WERI-Rb-1 (cell line): ENCODE data around the gene CPLANE1.

Experiments used
- DNase-seq: peaks from one replicate; pipeline ENCODE4 v3.0.0-alpha.2; 2020
- H3K27ac ChIP-seq: fragments of 250-450 bp; sonication (Bioruptor Pico); 2 replicates; pipeline ENCODE4 v1.5.1; 2020; ENCODE audit warnings: mild to moderate bottlenecking, moderate library complexity
- H3K27me3 ChIP-seq: fragments of 250-450 bp; sonication (Bioruptor Pico); 2 replicates; pipeline ENCODE4 v1.5.1; 2021; ENCODE audit warnings: mild to moderate bottlenecking, low read depth, moderate library complexity; ENCODE audit not compliant: insufficient read depth, severe bottlenecking
- H3K36me3 ChIP-seq: fragments of 250-450 bp; sonication (Bioruptor Pico); 2 replicates; pipeline ENCODE4 v1.5.1; 2020; ENCODE audit warnings: mild to moderate bottlenecking, moderate library complexity
- H3K4me3 ChIP-seq: 2 replicates; pipeline ENCODE4 v1.5.1; 2011; ENCODE audit warnings: low read depth, mild to moderate bottlenecking, control low read depth, low read length
- H3K9me3 ChIP-seq: fragments of 250-450 bp; sonication (Bioruptor Pico); 2 replicates; pipeline ENCODE4 v1.5.1; 2021; ENCODE audit warnings: mild to moderate bottlenecking, moderate library complexity; ENCODE audit not compliant: severe bottlenecking
- TF ChIP-seq, protein P1 (sequence below): IDR thresholded peaks from 2 replicates; pipeline ENCODE4 v1.5.1; 2011; ENCODE audit warnings: low read depth, mild to moderate bottlenecking, control low read depth, inconsistent platforms, low read length

The CPLANE1 gene

DNA sequence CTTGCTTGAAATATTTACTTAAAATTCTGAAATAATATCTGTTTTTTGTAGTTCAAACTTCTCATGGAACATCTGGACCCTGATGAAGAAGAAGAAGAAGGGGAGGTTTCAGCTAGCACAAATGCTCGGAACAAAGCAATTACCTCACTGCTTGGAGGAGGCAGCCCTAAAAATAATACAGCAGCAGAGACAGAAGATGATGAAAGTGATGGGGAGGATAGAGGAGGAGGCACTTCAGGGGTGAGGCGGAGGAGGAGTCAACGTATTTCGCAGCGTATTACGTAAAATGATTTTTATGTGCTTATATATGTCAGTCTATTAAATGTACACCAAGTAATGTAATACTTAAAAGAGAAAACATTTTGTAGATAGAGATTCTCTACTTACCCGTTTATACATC lies 185.4 kb downstream of the CPLANE1 start:
- no peak for DNase-seq
- Histone ChIP-seq H3K4me3 (no peak overlapping the region), H3K27me3 (no peaks in the 10 kb centered on the region), H3K27ac (no peak overlapping the region), H3K36me3 (peaks cover 57% of the 10 kb centered on the region), H3K9me3 (no peaks in the 10 kb centered on the region)
- TF ChIP-seq, protein P1, sequence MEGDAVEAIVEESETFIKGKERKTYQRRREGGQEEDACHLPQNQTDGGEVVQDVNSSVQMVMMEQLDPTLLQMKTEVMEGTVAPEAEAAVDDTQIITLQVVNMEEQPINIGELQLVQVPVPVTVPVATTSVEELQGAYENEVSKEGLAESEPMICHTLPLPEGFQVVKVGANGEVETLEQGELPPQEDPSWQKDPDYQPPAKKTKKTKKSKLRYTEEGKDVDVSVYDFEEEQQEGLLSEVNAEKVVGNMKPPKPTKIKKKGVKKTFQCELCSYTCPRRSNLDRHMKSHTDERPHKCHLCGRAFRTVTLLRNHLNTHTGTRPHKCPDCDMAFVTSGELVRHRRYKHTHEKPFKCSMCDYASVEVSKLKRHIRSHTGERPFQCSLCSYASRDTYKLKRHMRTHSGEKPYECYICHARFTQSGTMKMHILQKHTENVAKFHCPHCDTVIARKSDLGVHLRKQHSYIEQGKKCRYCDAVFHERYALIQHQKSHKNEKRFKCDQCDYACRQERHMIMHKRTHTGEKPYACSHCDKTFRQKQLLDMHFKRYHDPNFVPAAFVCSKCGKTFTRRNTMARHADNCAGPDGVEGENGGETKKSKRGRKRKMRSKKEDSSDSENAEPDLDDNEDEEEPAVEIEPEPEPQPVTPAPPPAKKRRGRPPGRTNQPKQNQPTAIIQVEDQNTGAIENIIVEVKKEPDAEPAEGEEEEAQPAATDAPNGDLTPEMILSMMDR, result no peak

DNA sequence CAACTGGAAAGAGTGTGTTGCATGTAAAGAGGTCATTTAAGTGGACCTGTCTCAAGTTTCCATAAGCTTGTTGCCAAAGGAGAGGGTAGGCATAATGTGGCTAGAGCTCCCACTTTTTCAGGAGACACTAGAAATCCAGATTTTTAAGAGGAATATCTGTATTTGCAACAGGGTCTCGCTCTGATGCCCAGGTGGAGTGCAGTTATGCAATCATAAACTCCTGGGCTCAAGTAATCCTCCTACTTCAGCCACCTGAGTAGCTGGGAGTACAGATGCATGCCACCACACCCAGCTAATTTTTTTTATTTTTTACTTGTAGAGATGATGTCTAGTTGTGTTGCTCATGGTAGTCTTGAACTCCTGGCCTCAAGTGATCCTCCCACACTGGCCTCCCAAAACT lies 189.1 kb downstream of the CPLANE1 start:
- Histone ChIP-seq H3K4me3 (no peak overlapping the region), H3K36me3 (peaks cover 79% of the 10 kb centered on the region), H3K27ac (no peak overlapping the region), H3K27me3 (no peaks in the 10 kb centered on the region), H3K9me3 (no peaks in the 10 kb centered on the region)
- no peak for DNase-seq
- TF ChIP-seq, protein P1, result no peak

DNA sequence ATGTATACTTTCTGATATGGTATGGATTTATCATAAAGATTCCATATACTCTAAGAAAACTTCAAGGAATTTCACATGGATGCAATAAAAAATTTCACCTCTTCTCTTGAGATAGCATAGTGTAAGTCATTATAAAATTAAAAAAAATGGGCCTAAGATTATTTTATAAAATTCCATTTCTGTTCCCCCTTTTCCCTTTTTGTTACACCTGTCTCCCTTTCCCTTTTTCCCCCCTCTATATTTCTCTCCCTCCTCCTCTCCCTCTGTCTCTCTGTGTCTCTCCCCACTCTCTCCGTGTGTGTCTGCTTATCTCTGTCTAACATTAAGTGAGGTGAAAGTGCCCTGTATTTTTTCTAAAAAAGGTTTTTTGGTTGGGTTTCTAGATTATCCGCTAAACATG lies 192.4 kb downstream of the CPLANE1 start:
- Histone ChIP-seq H3K36me3 (peaks cover 80% of the 10 kb centered on the region), H3K9me3 (no peaks in the 10 kb centered on the region), H3K4me3 (no peak overlapping the region), H3K27me3 (no peaks in the 10 kb centered on the region), H3K27ac (no peak overlapping the region)
- TF ChIP-seq, protein P1, result no peak
- no peak for DNase-seq
